ENCODE results near the gene RINL. TPM values are rescaled to one million over a fixed set of nuclear protein-coding genes. Genes with fewer than 3 reads are reported as not detected.

The RINL gene
- total RNA-seq, 4 donors from 2014 or later: 5.3 to 10.4 (median 7.1) TPM

- TF ChIP-seq CTCF (IDR thresholded peaks at IDR 0.05): no peak
- no peak for DNase-seq (ENCODE audit: low spot score)
Measured at GRCh38 chr19:38841180-38841766, 36.8 kb downstream of the RINL start.

GRCh38 chr19:38840583-38840968 lies 37.5 kb downstream of the RINL start:
- no peak for DNase-seq (ENCODE audit: low spot score)
- TF ChIP-seq CTCF (IDR thresholded peaks at IDR 0.05): no peak
- no peak for ATAC-seq (ENCODE audit: low FRiP score)

More at GRCh38 chr19:38841180-38841766, 36.8 kb downstream of the RINL start:
- no peak for ATAC-seq (ENCODE audit: low FRiP score)

GRCh38 chr19:38839816-38840582 lies 38.1 kb downstream of the RINL start:
- DNase-seq (ENCODE audit: low spot score) (no peak), ATAC-seq (ENCODE audit: low FRiP score) (no peak)
- TF ChIP-seq CTCF (IDR thresholded peaks at IDR 0.05): no peak

- no peak for TF ChIP-seq CTCF (IDR thresholded peaks at IDR 0.05)
- DNase-seq (ENCODE audit: low spot score): no peak
- ATAC-seq (ENCODE audit: low FRiP score): no peak
Measured at GRCh38 chr19:38838986-38839761, 38.9 kb downstream of the RINL start.

- DNase-seq (ENCODE audit: low spot score): no peak
- ATAC-seq (ENCODE audit: low FRiP score): no peak
- no peak for TF ChIP-seq CTCF (IDR thresholded peaks at IDR 0.05)
Measured at GRCh38 chr19:38838208-38838985, 39.7 kb downstream of the RINL start.

- DNase-seq (ENCODE audit: low spot score) (no peak), ATAC-seq (ENCODE audit: low FRiP score) (no peak)
- no peak for TF ChIP-seq CTCF (IDR thresholded peaks at IDR 0.05)
Measured at GRCh38 chr19:38837656-38838121, 40.4 kb downstream of the RINL start.
